Esophagus squamous epithelium (tissue), 4 donors: ENCODE results near the gene CCM2.

ENCODE experiments used
- POLR2A ChIP-seq, 4 donors: fragments of 450-650 bp; IDR thresholded peaks; one replicate each; pipeline ENCODE4 v1.6.1; 2017; ENCODE audit warnings: antibody characterized with exemption in 4 of 4, mild to moderate bottlenecking in 4 of 4, moderate library complexity in 3 of 4
- TF ChIP-seq, protein P1 (sequence below), 6 experiments: fragments of 450-650 bp in 4 of 6; fragments of 200-600 bp in 2 of 6; sonication (generic) in 2 of 6; IDR thresholded peaks; one replicate each; pipeline ENCODE4 v1.5.1; 2016 to 2019; ENCODE audit warnings: antibody characterized with exemption in 6 of 6, mild to moderate bottlenecking in 4 of 6, moderate library complexity in 4 of 6

DNA sequence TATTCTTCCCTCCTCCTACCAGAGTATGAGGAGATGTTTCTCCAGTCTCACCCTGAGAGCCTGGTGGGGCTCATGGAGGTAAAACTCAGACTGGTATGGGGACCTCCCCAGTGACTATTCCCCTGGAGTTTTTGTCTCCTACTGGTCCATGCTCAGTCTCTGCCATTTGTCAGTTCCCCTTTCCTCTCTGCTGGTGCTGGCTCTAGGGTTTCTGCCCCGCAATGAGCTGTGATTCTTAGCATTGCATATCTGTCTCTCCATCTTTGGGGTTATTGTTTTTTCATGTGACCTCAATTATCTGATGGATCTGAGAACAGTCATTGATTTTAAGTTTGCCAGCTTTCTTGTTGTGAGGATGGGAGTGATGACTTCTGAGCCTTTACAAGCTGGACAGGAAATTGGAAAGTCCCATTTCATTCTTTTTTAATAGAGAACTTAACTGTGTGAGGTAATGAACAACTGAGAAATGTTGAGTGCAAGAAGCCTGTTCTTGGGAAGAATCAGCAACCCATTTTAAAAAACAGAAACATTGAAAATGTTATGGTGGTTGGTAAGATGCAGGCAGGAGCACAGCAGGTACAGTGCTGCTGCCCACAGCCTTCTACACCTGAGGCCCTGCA lies 61.9 kb downstream of the CCM2 start:
- TF ChIP-seq, protein P1, sequence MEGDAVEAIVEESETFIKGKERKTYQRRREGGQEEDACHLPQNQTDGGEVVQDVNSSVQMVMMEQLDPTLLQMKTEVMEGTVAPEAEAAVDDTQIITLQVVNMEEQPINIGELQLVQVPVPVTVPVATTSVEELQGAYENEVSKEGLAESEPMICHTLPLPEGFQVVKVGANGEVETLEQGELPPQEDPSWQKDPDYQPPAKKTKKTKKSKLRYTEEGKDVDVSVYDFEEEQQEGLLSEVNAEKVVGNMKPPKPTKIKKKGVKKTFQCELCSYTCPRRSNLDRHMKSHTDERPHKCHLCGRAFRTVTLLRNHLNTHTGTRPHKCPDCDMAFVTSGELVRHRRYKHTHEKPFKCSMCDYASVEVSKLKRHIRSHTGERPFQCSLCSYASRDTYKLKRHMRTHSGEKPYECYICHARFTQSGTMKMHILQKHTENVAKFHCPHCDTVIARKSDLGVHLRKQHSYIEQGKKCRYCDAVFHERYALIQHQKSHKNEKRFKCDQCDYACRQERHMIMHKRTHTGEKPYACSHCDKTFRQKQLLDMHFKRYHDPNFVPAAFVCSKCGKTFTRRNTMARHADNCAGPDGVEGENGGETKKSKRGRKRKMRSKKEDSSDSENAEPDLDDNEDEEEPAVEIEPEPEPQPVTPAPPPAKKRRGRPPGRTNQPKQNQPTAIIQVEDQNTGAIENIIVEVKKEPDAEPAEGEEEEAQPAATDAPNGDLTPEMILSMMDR (IDR thresholded peaks at IDR 0.05): no peak
- no peak for TF ChIP-seq POLR2A (IDR thresholded peaks at IDR 0.05)
